ENCODE data around the gene LMTK3. TPM values are rescaled to one million over a fixed set of nuclear protein-coding genes. Genes with fewer than 3 reads are reported as not detected.

Gene LMTK3
- total and polyA plus RNA-seq, 2 experiments from 2014 or later = 1.6 to 11.8 TPM

DNA sequence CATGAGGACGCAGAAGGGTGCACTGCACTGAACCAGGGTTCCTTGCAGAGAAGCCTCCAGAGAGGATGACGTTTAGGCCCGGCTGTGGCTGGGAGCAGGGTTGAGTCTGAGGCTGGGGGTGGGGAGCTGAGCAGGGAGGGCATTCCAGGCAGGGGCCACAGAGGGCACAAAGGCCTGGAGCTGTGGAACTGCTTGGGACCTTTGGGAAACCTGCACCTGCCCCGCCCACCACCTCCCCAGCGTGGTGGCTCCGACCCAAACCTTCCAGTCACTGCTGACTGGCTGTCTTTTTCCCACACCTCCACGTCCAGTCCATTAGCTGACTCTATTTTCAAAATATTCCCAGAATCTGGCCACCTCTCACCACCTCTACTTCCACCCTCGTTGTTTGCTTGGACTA is 4.9 kb upstream of the LMTK3 start (continued):
- TF ChIP-seq, protein P1, sequence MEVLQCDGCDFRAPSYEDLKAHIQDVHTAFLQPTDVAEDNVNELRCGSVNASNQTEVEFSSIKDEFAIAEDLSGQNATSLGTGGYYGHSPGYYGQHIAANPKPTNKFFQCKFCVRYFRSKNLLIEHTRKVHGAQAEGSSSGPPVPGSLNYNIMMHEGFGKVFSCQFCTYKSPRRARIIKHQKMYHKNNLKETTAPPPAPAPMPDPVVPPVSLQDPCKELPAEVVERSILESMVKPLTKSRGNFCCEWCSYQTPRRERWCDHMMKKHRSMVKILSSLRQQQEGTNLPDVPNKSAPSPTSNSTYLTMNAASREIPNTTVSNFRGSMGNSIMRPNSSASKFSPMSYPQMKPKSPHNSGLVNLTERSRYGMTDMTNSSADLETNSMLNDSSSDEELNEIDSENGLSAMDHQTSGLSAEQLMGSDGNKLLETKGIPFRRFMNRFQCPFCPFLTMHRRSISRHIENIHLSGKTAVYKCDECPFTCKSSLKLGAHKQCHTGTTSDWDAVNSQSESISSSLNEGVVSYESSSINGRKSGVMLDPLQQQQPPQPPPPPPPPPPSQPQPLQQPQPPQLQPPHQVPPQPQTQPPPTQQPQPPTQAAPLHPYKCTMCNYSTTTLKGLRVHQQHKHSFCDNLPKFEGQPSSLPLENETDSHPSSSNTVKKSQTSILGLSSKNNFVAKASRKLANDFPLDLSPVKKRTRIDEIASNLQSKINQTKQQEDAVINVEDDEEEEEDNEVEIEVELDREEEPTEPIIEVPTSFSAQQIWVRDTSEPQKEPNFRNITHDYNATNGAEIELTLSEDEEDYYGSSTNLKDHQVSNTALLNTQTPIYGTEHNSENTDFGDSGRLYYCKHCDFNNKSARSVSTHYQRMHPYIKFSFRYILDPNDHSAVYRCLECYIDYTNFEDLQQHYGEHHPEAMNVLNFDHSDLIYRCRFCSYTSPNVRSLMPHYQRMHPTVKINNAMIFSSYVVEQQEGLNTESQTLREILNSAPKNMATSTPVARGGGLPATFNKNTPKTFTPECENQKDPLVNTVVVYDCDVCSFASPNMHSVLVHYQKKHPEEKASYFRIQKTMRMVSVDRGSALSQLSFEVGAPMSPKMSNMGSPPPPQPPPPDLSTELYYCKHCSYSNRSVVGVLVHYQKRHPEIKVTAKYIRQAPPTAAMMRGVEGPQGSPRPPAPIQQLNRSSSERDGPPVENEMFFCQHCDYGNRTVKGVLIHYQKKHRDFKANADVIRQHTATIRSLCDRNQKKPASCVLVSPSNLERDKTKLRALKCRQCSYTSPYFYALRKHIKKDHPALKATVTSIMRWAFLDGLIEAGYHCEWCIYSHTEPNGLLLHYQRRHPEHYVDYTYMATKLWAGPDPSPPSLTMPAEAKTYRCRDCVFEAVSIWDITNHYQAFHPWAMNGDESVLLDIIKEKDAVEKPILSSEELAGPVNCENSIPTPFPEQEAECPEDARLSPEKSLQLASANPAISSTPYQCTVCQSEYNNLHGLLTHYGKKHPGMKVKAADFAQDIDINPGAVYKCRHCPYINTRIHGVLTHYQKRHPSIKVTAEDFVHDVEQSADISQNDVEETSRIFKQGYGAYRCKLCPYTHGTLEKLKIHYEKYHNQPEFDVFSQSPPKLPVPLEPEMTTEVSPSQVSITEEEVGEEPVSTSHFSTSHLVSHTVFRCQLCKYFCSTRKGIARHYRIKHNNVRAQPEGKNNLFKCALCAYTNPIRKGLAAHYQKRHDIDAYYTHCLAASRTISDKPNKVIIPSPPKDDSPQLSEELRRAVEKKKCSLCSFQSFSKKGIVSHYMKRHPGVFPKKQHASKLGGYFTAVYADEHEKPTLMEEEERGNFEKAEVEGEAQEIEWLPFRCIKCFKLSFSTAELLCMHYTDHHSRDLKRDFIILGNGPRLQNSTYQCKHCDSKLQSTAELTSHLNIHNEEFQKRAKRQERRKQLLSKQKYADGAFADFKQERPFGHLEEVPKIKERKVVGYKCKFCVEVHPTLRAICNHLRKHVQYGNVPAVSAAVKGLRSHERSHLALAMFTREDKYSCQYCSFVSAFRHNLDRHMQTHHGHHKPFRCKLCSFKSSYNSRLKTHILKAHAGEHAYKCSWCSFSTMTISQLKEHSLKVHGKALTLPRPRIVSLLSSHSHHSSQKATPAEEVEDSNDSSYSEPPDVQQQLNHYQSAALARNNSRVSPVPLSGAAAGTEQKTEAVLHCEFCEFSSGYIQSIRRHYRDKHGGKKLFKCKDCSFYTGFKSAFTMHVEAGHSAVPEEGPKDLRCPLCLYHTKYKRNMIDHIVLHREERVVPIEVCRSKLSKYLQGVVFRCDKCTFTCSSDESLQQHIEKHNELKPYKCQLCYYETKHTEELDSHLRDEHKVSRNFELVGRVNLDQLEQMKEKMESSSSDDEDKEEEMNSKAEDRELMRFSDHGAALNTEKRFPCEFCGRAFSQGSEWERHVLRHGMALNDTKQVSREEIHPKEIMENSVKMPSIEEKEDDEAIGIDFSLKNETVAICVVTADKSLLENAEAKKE (CRISPR knock-in tag; IDR thresholded peaks at IDR 0.05) = no peak
- TF ChIP-seq ZNF331 (CRISPR knock-in tag; IDR thresholded peaks at IDR 0.05; ENCODE audit: low read depth) (no peak), NANOG (IDR thresholded peaks at IDR 0.05; ENCODE audit: borderline replicate concordance) (no peak), JUNB (IDR thresholded peaks at IDR 0.05; ENCODE audit: unreplicated experiment) (no peak), POLR2AphosphoS5 (IDR thresholded peaks at IDR 0.05; ENCODE audit: low read depth) (no peak), EZH2 (IDR thresholded peaks at IDR 0.05; ENCODE audit: low read depth, unreplicated experiment) (no peak), STAT1 (IDR thresholded peaks at IDR 0.05; ENCODE audit: unreplicated experiment) (no peak)

DNA sequence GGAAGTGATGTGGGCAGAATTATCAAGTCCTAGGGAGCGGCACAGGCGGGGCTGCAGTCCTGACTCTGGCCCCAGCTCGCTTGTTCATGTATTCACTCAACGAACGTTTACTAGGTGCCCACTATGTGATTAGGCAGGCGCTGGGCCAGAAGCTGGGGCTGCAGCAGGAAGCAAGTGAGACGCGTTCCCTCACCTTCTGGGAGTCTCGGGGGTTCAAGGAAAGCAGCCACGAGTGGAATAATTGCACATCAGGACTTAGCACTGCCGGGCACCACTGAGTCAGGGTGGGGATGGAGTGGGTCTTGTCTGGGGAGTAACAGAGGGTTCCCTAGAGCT is 2.5 kb upstream of the LMTK3 start:
- peaks cover 12% of the 10 kb centered on the region; the same call in 1 of the 2 replicates for H3F3A ChIP-seq (replicated peaks; ENCODE audit: low read depth)
- Mint-ChIP-seq H3K36me3 (ENCODE audit: low read depth) (no peaks in the 10 kb centered on the region), H3K4me1 (peaks cover 27% of the 10 kb centered on the region), H3K9me3 (no peaks in the 10 kb centered on the region), H3K27ac (0 out of 2 replicates have a peak overlapping the region, but pooled peaks have one; percentile 71), H3K4me3 (no peak overlapping the region), H3K27me3 (ENCODE audit: insufficient read depth, low read depth, poor library complexity) (peaks cover 21% of the 10 kb centered on the region)
- ATAC-seq (no peak), DNase-seq (ENCODE audit: low spot score) (no peak)
- H3K27me3 ChIP-seq (ENCODE audit: insufficient read depth) = peaks cover 11% of the 10 kb centered on the region
- H4K20me1 ChIP-seq (replicated peaks; ENCODE audit: insufficient read depth) = no peaks in the 10 kb centered on the region
- no peaks in the 10 kb centered on the region for H3K79me2 ChIP-seq (replicated peaks; ENCODE audit: insufficient read depth)
- peak overlapping the region; percentile 57 for H2AFZ ChIP-seq
- no peaks in the 10 kb centered on the region for H3K9me2 ChIP-seq (ENCODE audit: insufficient read depth)
- peak overlapping the region; percentile 86 for H3K4me2 ChIP-seq
- no peaks in the 10 kb centered on the region for H3K4me1 ChIP-seq (ENCODE audit: insufficient read depth)
- no peaks in the 10 kb centered on the region for H3K36me3 ChIP-seq (ENCODE audit: insufficient read depth)
- H3K27ac ChIP-seq (ENCODE audit: low read depth) = no peak overlapping the region
- H3K4me3 ChIP-seq = peak overlapping the region; percentile 90
- TF ChIP-seq, protein P2, sequence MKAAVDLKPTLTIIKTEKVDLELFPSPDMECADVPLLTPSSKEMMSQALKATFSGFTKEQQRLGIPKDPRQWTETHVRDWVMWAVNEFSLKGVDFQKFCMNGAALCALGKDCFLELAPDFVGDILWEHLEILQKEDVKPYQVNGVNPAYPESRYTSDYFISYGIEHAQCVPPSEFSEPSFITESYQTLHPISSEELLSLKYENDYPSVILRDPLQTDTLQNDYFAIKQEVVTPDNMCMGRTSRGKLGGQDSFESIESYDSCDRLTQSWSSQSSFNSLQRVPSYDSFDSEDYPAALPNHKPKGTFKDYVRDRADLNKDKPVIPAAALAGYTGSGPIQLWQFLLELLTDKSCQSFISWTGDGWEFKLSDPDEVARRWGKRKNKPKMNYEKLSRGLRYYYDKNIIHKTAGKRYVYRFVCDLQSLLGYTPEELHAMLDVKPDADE (IDR thresholded peaks at IDR 0.05) = no peak
- TF ChIP-seq, protein P3, sequence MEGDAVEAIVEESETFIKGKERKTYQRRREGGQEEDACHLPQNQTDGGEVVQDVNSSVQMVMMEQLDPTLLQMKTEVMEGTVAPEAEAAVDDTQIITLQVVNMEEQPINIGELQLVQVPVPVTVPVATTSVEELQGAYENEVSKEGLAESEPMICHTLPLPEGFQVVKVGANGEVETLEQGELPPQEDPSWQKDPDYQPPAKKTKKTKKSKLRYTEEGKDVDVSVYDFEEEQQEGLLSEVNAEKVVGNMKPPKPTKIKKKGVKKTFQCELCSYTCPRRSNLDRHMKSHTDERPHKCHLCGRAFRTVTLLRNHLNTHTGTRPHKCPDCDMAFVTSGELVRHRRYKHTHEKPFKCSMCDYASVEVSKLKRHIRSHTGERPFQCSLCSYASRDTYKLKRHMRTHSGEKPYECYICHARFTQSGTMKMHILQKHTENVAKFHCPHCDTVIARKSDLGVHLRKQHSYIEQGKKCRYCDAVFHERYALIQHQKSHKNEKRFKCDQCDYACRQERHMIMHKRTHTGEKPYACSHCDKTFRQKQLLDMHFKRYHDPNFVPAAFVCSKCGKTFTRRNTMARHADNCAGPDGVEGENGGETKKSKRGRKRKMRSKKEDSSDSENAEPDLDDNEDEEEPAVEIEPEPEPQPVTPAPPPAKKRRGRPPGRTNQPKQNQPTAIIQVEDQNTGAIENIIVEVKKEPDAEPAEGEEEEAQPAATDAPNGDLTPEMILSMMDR (conservative IDR thresholded peaks at IDR 0.05; ENCODE audit: low read depth in 2 of 2) = no peak

Measured in GM23338 (cell line).